Cardiac muscle cell (in vitro differentiated cells and primary cell): ENCODE data around the gene PLCL1. TPM values are rescaled to one million over a fixed set of nuclear protein-coding genes. Genes with fewer than 3 reads are reported as not detected.

Source experiments
- DNase-seq, 2 donors: peaks; one replicate each; pipeline versions ENCODE4 v3.0.0 to v3.0.0-alpha.2; 2010 to 2017; ENCODE audit warnings: low read depth in 1 of 2, low spot score in 1 of 2
- H3K27ac ChIP-seq: fragments of 200-600 bp; sonication (generic); 2 replicates; pipeline ENCODE4 v1.5.1; 2016
- H3K27me3 ChIP-seq: fragments of 200-600 bp; sonication (generic); 2 replicates; pipeline ENCODE4 v1.6.0; 2016; ENCODE audit warnings: control low read depth
- H3K36me3 ChIP-seq: fragments of 200-600 bp; sonication (generic); 2 replicates; pipeline ENCODE4 v1.5.1; 2016; ENCODE audit warnings: control low read depth
- H3K4me1 ChIP-seq: fragments of 200-600 bp; sonication (generic); 2 replicates; pipeline ENCODE4 v1.8.1; 2017; ENCODE audit warnings: low read depth, mild to moderate bottlenecking, mixed run types
- H3K4me3 ChIP-seq: fragments of 200-600 bp; sonication (generic); 2 replicates; pipeline ENCODE4 v1.5.1; 2016; ENCODE audit warnings: mild to moderate bottlenecking
- H3K9me3 ChIP-seq: fragments of 200-600 bp; sonication (generic); 2 replicates; pipeline ENCODE4 v1.5.1; 2017; ENCODE audit warnings: low read depth, mild to moderate bottlenecking, control low read depth
- polyA plus RNA-seq: library from polyadenylated mRNA; unstranded; fragments of >200 nt; fragmentation: Nextera tagmentation; extraction: Ambion mirVana; gene quantifications from 2 replicates; pipeline ENCODE4 v1.2.1, GENCODE V29; 2016
- total RNA-seq: library from RNA; depleted of rRNA; stranded (reverse); fragments of >200 nt; gene quantifications from 2 replicates; pipeline ENCODE4 v1.2.3, GENCODE V29; 2016
- TF ChIP-seq, protein P1 (sequence below): IDR thresholded peaks from 2 replicates; pipeline ENCODE4 v1.5.1; 2012; ENCODE audit warnings: low read depth, mild to moderate bottlenecking, low read length

PLCL1 gene
- total and polyA plus RNA-seq, 2 experiments from 2014 or later, result 4.9 to 7.8 TPM

DNA sequence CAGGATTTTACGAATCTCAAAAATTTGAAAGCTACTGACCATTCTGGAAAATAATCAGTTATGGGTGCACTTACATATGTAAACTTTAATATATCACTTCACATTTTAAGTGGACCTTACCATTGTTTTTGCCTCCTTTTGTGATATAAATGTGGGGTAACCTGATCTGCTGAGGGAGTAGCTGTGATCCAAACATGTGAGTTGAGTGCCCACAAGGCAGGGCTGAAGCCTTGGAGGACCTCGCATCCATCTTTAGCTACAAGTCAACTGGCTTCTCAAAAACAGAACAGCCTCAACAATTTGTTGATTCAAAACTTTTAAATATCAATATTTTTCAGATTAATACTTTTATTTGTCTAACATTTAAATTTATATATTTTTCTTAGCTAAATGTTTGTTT, 178.2 kb downstream of the PLCL1 start:
- Histone ChIP-seq H3K27ac (no peak overlapping the region), H3K4me1 (no peaks in the 10 kb centered on the region), H3K27me3 (peaks cover 28% of the 10 kb centered on the region), H3K36me3 (no peaks in the 10 kb centered on the region), H3K9me3 (no peaks in the 10 kb centered on the region), H3K4me3 (no peak overlapping the region)
- TF ChIP-seq, protein P1, sequence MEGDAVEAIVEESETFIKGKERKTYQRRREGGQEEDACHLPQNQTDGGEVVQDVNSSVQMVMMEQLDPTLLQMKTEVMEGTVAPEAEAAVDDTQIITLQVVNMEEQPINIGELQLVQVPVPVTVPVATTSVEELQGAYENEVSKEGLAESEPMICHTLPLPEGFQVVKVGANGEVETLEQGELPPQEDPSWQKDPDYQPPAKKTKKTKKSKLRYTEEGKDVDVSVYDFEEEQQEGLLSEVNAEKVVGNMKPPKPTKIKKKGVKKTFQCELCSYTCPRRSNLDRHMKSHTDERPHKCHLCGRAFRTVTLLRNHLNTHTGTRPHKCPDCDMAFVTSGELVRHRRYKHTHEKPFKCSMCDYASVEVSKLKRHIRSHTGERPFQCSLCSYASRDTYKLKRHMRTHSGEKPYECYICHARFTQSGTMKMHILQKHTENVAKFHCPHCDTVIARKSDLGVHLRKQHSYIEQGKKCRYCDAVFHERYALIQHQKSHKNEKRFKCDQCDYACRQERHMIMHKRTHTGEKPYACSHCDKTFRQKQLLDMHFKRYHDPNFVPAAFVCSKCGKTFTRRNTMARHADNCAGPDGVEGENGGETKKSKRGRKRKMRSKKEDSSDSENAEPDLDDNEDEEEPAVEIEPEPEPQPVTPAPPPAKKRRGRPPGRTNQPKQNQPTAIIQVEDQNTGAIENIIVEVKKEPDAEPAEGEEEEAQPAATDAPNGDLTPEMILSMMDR, result no peak
- no peak for DNase-seq

DNA sequence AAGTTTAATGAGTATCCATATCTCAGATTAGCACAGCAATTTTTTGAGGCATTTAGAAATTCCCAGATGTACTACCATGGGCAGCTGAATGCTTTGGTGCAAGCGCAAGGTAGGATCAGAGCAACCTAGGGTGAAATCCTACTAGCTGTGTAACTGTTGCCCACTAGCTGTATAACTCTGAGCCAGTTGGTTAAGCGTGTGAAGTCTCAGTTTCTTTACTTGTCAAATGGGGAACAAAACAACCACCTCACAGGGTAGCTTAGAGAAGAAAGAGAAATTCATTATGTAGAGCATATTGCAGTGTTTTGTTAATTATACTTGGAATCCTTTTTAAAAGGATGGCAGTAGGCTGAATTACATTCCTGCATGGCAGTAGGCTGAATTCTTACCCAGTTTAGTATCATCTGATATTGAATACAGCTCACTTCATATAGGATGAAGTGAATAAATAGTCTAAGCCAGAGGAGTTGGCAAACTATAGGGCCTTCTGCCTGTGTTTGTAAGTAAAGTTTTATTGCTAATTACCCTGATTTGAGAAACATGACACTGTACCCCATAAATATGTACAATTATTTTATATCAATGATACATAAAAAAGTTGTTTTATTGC, 180.7 kb downstream of the PLCL1 start:
- no peak overlapping the region for H3K4me3 ChIP-seq
- DNase-seq, result no peak
- H3K9me3 ChIP-seq, result no peaks in the 10 kb centered on the region
- peaks cover 19% of the 10 kb centered on the region for H3K27me3 ChIP-seq
- H3K36me3 ChIP-seq, result no peaks in the 10 kb centered on the region
- TF ChIP-seq, protein P1, result no peak
- no peak overlapping the region for H3K27ac ChIP-seq
- no peaks in the 10 kb centered on the region for H3K4me1 ChIP-seq

DNA sequence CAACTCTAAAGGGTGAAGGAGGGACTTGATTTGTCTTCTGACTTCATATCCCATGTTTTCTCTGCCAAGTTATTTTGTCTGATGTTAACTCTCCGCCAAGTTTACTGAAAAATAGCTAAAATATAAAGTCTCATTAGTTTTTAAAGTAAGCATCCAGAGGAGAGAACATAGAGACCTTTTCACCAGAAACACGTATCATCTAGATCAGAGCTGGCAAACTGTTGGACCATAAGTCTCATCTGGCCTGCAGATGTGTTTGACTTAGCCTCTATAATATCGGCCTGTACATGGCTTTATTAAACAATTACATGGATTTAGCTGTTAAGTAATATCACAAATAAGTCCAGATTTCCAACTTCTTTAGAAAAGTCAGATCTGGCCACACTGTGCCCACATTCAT, 182.6 kb downstream of the PLCL1 start:
- no peaks in the 10 kb centered on the region for H3K9me3 ChIP-seq

DNA sequence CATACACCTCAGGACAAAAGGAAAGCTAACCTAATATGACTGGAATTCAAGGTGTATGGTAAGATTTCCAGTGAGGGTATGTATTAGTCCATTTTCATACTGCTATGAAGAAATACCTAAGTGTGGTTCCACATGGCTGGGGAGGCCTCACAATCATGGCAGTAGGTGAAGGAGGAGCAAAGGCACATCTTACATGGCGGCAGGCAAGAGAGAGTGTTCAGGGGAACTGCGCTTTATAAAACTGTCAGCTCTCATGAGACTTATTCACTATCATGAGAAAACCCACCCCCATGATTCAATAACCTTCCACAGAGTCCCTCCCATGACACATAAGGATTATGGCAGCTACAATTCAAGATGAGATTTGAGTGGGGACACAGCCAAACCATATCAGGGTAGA, 186.0 kb downstream of the PLCL1 start:
- no peaks in the 10 kb centered on the region for H3K36me3 ChIP-seq
- no peak overlapping the region for H3K4me3 ChIP-seq
- peaks cover 8% of the 10 kb centered on the region for H3K27me3 ChIP-seq
- H3K9me3 ChIP-seq, result no peaks in the 10 kb centered on the region
- no peak overlapping the region for H3K27ac ChIP-seq
- no peak for DNase-seq
- TF ChIP-seq, protein P1, result no peak
- peaks cover 11% of the 10 kb centered on the region for H3K4me1 ChIP-seq

More for the DNA sequence above, 182.6 kb downstream of the PLCL1 start:
- Histone ChIP-seq H3K27me3 (peaks cover 15% of the 10 kb centered on the region), H3K27ac (no peak overlapping the region), H3K4me1 (no peaks in the 10 kb centered on the region), H3K4me3 (no peak overlapping the region), H3K36me3 (no peaks in the 10 kb centered on the region)
- no peak for DNase-seq
- TF ChIP-seq, protein P1, result no peak

DNA sequence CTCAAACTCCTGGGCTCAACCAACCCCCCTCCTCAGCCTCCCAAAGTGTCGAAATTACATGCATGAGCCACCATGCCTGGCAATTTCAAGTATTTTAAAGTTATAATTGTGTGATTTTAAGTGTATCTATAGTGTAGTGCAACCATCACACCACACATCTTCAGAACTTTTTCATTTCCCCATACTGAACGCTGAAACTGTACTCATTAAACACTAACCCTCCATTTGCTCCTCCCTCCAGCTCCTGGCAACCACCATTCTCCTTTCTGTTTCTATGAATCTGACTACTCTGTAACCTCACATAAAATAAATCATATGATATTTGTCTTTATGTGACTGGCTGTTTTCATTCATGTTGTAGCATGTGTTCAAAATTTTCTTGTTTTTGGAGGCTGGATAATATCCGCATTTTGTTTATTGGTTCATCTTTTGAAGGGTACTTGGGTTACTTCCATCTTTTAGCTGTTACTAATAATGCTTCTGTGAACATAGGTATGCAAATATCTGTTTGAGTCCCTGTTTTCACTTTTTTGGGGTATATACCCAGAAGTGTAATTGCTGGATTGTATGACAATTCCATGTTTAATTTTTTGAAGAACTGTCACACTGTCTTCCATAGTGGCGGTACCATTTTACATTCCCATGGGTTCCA, 188.2 kb downstream of the PLCL1 start:
- Histone ChIP-seq H3K9me3 (no peaks in the 10 kb centered on the region), H3K4me1 (peaks cover 28% of the 10 kb centered on the region), H3K36me3 (no peaks in the 10 kb centered on the region), H3K27me3 (no peaks in the 10 kb centered on the region), H3K27ac (no peak overlapping the region), H3K4me3 (no peak overlapping the region)
- TF ChIP-seq, protein P1, result no peak
- DNase-seq, result no peak
